WTC11 (cell line): ENCODE measurements around the gene NEBL. TPM values are rescaled to one million over a fixed set of nuclear protein-coding genes. Genes with fewer than 3 reads are reported as not detected.
"Not testable (repeated sequence)": the region's sequence is repeated elsewhere in the genome, so short reads cannot be mapped to it uniquely, and the experiment has no call there.

Source experiments
- ATAC-seq: fragments of 200-7000 bp; cut with Tn5 transposase; 2 replicates; pipeline ENCODE4 v1.10.0; 2021; ENCODE audit warnings: mild to moderate bottlenecking, moderate library complexity
- CTCF ChIA-PET: fragments of 300-600 bp; sonication (Branson Sonifier 250); formaldehyde crosslinking; loops from one replicate; lab custom pipeline; 2021; ENCODE audit warnings: antibody characterized with exemption; lab: Charles Lee
- POLR2A ChIA-PET: fragments of 350-600 bp; sonication (Branson Sonifier 250); formaldehyde crosslinking; loops from one replicate; lab custom pipeline; 2021; ENCODE audit warnings: antibody characterized with exemption; lab: Charles Lee
- DNase-seq: peaks from one replicate; pipeline ENCODE4 v3.0.0; 2021; ENCODE audit warnings: low spot score
- H3K27ac Mint-ChIP-seq: 2 replicates; pipeline ENCODE4 v1.8.0; 2021; ENCODE audit warnings: mixed read lengths
- H3K27me3 Mint-ChIP-seq: 2 replicates; pipeline ENCODE4 v1.8.0; 2021; ENCODE audit warnings: low read depth, mild to moderate bottlenecking, moderate library complexity, mixed read lengths
- H3K36me3 Mint-ChIP-seq: 2 replicates; pipeline ENCODE4 v1.8.0; 2021; ENCODE audit warnings: mixed read lengths
- H3K4me1 Mint-ChIP-seq: 2 replicates; pipeline ENCODE4 v1.8.0; 2022; ENCODE audit warnings: mixed read lengths
- H3K4me3 Mint-ChIP-seq: 2 replicates; pipeline ENCODE4 v1.8.0; 2021; ENCODE audit warnings: mild to moderate bottlenecking, moderate library complexity, mixed read lengths
- H3K9me3 Mint-ChIP-seq: 2 replicates; pipeline ENCODE4 v1.8.0; 2021; ENCODE audit warnings: mixed read lengths
- ATF2 ChIP-seq: sonication (generic); formaldehyde crosslinking; IDR thresholded peaks from 2 replicates; pipeline ENCODE4 v1.8.1; 2022; ENCODE audit warnings: low read depth, missing genetic modification reagents, borderline replicate concordance
- CBFB ChIP-seq: sonication (generic); formaldehyde crosslinking; IDR thresholded peaks from 2 replicates; pipeline ENCODE4 v1.8.1; 2022; ENCODE audit warnings: mild to moderate bottlenecking, low read depth, missing genetic modification reagents
- CTCF ChIP-seq: fragments of 200-600 bp; IDR thresholded peaks from 2 replicates; pipeline ENCODE4 v1.8.0; 2022; ENCODE audit warnings: antibody characterized with exemption
- IRF2 ChIP-seq: sonication (generic); formaldehyde crosslinking; IDR thresholded peaks from 2 replicates; pipeline ENCODE4 v1.8.0; 2022; ENCODE audit warnings: low read depth, missing genetic modification reagents, borderline replicate concordance
- NR1H2 ChIP-seq: sonication (generic); formaldehyde crosslinking; IDR thresholded peaks from 2 replicates; pipeline ENCODE4 v1.9.0; 2021; ENCODE audit warnings: mild to moderate bottlenecking, moderate library complexity, missing genetic modification reagents
- NR3C1 ChIP-seq: sonication (generic); formaldehyde crosslinking; conservative IDR thresholded peaks from 2 replicates; pipeline ENCODE4 v1.8.1; 2023; ENCODE audit warnings: low read depth, mild to moderate bottlenecking, missing genetic modification reagents
- PRDM15 ChIP-seq: sonication (generic); formaldehyde crosslinking; IDR thresholded peaks from 2 replicates; pipeline ENCODE4 v1.8.0; 2022; ENCODE audit warnings: missing genetic modification reagents
- ZBTB43 ChIP-seq: sonication (generic); formaldehyde crosslinking; IDR thresholded peaks from 2 replicates; pipeline ENCODE4 v1.8.1; 2023; ENCODE audit warnings: mild to moderate bottlenecking, missing genetic modification reagents
- ZMAT4 ChIP-seq: fragments of 250-450 bp; sonication (Bioruptor Pico); IDR thresholded peaks from 2 replicates; pipeline ENCODE4 v1.9.0; 2021; ENCODE audit warnings: mild to moderate bottlenecking
- ZNF263 ChIP-seq: sonication (generic); formaldehyde crosslinking; IDR thresholded peaks from 2 replicates; pipeline ENCODE4 v1.8.1; 2022; ENCODE audit warnings: low read depth, mild to moderate bottlenecking, moderate library complexity, missing genetic modification reagents
- total RNA-seq: library from RNA; stranded (reverse); gene quantifications from 3 replicates; pipeline ENCODE4 v1.2.3, GENCODE V29; 2021
- TF ChIP-seq, protein P1 (sequence below): fragments of 250-450 bp; sonication (Bioruptor Pico); IDR thresholded peaks from 2 replicates; pipeline ENCODE4 v1.9.0; 2021; ENCODE audit warnings: mild to moderate bottlenecking

Gene NEBL
- total RNA-seq, 1 experiment from 2014 or later: 8.9 TPM

DNA sequence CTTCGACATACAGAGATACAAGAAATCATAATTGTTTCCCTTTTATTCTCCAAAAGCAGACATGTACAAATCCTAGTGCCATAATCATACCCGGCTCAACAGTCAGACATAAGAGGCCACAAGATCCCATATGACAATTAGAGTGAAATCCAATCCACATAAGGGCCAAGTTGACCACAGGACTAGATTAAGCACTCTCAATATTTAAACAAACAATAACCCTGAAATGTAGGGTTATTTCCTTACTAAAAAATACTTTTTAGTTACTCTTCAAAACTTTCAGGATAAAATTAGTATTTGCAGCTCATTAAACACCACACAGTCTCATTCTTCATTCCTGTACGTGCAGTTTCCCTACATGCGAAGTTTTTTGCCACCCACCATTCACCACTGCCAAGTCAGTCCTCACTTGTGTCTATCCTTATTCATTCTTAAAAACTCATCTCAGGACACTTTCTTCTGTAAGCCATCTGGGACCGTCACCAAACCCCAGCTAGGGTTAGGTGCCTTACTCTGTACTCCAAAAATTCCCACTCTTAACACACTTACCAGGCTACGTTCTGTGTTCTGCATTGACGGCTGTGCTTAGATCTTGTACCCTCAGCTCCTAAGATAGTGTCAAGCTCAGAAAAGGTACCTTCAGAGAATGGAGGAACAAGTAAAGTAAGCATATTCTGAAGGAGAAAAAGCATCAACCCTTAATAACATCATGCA is 47.8 kb upstream of the NEBL start:
- Mint-ChIP-seq H3K27me3 (no peaks in the 10 kb centered on the region), H3K36me3 (peaks cover 1% of the 10 kb centered on the region; the same call in 1 of the 2 replicates), H3K4me3 (no peak overlapping the region), H3K4me1 (peaks cover 20% of the 10 kb centered on the region), H3K27ac (no peak overlapping the region), H3K9me3 (peaks cover 10% of the 10 kb centered on the region)
- no peak for DNase-seq
- TF ChIP-seq CTCF (no peak), ATF2 (CRISPR knock-in tag) (no peak), ZBTB43 (CRISPR knock-in tag) (no peak)
- TF ChIP-seq, protein P1, sequence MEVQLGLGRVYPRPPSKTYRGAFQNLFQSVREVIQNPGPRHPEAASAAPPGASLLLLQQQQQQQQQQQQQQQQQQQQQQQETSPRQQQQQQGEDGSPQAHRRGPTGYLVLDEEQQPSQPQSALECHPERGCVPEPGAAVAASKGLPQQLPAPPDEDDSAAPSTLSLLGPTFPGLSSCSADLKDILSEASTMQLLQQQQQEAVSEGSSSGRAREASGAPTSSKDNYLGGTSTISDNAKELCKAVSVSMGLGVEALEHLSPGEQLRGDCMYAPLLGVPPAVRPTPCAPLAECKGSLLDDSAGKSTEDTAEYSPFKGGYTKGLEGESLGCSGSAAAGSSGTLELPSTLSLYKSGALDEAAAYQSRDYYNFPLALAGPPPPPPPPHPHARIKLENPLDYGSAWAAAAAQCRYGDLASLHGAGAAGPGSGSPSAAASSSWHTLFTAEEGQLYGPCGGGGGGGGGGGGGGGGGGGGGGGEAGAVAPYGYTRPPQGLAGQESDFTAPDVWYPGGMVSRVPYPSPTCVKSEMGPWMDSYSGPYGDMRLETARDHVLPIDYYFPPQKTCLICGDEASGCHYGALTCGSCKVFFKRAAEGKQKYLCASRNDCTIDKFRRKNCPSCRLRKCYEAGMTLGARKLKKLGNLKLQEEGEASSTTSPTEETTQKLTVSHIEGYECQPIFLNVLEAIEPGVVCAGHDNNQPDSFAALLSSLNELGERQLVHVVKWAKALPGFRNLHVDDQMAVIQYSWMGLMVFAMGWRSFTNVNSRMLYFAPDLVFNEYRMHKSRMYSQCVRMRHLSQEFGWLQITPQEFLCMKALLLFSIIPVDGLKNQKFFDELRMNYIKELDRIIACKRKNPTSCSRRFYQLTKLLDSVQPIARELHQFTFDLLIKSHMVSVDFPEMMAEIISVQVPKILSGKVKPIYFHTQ: no peak
- ChIA-PET CTCF (no interaction called here), POLR2A (no interaction called here)
- ATAC-seq: no peak

GRCh38 chr10:20939414-20939813 is 42.3 kb upstream of the NEBL start:
- peaks cover 37% of the 10 kb centered on the region for H3K36me3 Mint-ChIP-seq
- POLR2A ChIA-PET, ATAC-seq, H3K27me3 Mint-ChIP-seq, H3K4me1 Mint-ChIP-seq, H3K4me3 Mint-ChIP-seq, H3K27ac Mint-ChIP-seq, DNase-seq, CTCF ChIA-PET: not testable (repeated sequence)
- peaks cover 52% of the 10 kb centered on the region for H3K9me3 Mint-ChIP-seq

DNA sequence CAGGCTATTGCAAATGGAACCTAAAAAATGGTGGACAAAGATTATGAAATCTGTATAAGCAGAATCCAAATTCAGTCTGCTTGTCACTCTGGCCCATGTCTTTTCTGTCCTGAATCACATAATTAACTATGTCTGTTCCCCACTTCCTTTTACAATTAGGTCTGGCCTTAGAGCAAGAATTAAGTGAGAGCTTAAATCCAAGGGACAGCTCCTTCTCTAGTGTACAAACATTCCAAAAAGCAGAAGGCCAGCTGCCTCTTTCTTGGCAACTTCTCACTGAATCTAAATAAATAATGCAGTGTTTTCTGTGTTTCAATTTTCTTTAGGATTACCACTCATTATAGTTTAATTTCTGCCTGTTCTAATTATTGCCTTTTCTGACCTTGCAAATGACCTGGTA is 39.3 kb upstream of the NEBL start:
- Mint-ChIP-seq H3K27me3 (no peaks in the 10 kb centered on the region), H3K36me3 (peaks cover 37% of the 10 kb centered on the region), H3K27ac (no peak overlapping the region), H3K4me3 (no peak overlapping the region), H3K9me3 (peaks cover 55% of the 10 kb centered on the region), H3K4me1 (no peaks in the 10 kb centered on the region)
- no peak for DNase-seq
- ChIA-PET CTCF (no interaction called here), POLR2A (no interaction called here)
- no peak for ATAC-seq
- TF ChIP-seq CTCF (no peak), NR1H2 (CRISPR knock-in tag) (no peak), NR3C1 (no peak), PRDM15 (CRISPR knock-in tag) (no peak), ZNF263 (CRISPR knock-in tag) (no peak), IRF2 (CRISPR knock-in tag) (no peak), ZMAT4 (CRISPR knock-in tag) (no peak), CBFB (CRISPR knock-in tag) (no peak)
